ENCODE measurements around the gene RBM6.
"Not testable (repeated sequence)": the region's sequence is repeated elsewhere in the genome, so short reads cannot be mapped to it uniquely, and the experiment has no call there.

- TF ChIP-seq REST (IDR thresholded peaks at IDR 0.05; ENCODE audit: unreplicated experiment); CTCF (conservative IDR thresholded peaks at IDR 0.05; ENCODE audit: low read depth in 2 of 2); EZH2 (IDR thresholded peaks at IDR 0.05; ENCODE audit: low read depth, unreplicated experiment); POLR2AphosphoS5 (IDR thresholded peaks at IDR 0.05; ENCODE audit: low read depth); ZNF331 (CRISPR knock-in tag; IDR thresholded peaks at IDR 0.05; ENCODE audit: low read depth); CREB1 (CRISPR knock-in tag; IDR thresholded peaks at IDR 0.05; ENCODE audit: low read depth): not testable (repeated sequence)
These were observed 22.0 kb upstream of the RBM6 start for GRCh38 chr3:49917806-49918590.

All from GM23338 (cell line).